Activated naive CD8-positive, alpha-beta T cell treated with anti-CD3 and anti-CD28 coated beads for 36 hours (primary cell): Measurements from ENCODE around the gene XRCC4. TPM values are rescaled to one million over a fixed set of nuclear protein-coding genes. Genes with fewer than 3 reads are reported as not detected.

ENCODE experiments used
- DNase-seq: peaks from one replicate; pipeline ENCODE4 v3.0.0; 2021
- H3K27ac Mint-ChIP-seq: one replicate; pipeline ENCODE4 v1.8.0; 2022; ENCODE audit warnings: mild to moderate bottlenecking, moderate library complexity, mixed read lengths
- H3K27me3 Mint-ChIP-seq: one replicate; pipeline ENCODE4 v1.8.0; 2022; ENCODE audit warnings: mild to moderate bottlenecking, mixed read lengths
- H3K36me3 Mint-ChIP-seq: one replicate; pipeline ENCODE4 v1.8.0; 2021; ENCODE audit warnings: mild to moderate bottlenecking, mixed read lengths
- H3K4me1 Mint-ChIP-seq: one replicate; pipeline ENCODE4 v1.8.0; 2021; ENCODE audit warnings: mixed read lengths
- H3K4me3 Mint-ChIP-seq: one replicate; pipeline ENCODE4 v1.8.0; 2022; ENCODE audit warnings: mild to moderate bottlenecking, moderate library complexity, mixed read lengths
- H3K9me3 Mint-ChIP-seq: one replicate; pipeline ENCODE4 v1.8.0; 2022; ENCODE audit warnings: mixed read lengths
- total RNA-seq, 2 experiments: library from RNA; stranded (reverse); gene quantifications; one replicate each; pipeline ENCODE4 v1.2.3, GENCODE V29; 2021

The XRCC4 gene
- total RNA-seq, 2 experiments from 2014 or later = 11.4 to 12.2 TPM

DNA sequence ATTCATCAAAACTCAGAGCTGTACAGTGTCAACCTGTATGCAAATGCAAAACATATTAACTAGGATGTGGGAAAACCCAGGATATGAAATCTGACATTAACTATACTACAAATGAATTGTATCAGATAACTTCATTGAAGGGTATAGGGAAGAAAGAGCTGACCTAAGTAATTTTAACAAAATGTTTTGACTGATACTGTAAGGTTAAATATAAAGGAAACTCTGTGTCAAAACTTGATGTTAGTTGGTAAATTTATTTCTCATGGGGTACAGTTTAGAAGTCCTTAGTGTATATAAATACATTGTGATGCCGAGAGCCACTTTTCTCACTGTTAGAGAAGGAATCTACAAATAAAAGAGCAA lies 316.1 kb downstream of the XRCC4 start:
- Mint-ChIP-seq H3K27me3 (no peaks in the 10 kb centered on the region), H3K4me3 (no peak overlapping the region), H3K36me3 (no peaks in the 10 kb centered on the region), H3K27ac (no peak overlapping the region), H3K9me3 (no peaks in the 10 kb centered on the region), H3K4me1 (no peaks in the 10 kb centered on the region)
- no peak for DNase-seq

DNA sequence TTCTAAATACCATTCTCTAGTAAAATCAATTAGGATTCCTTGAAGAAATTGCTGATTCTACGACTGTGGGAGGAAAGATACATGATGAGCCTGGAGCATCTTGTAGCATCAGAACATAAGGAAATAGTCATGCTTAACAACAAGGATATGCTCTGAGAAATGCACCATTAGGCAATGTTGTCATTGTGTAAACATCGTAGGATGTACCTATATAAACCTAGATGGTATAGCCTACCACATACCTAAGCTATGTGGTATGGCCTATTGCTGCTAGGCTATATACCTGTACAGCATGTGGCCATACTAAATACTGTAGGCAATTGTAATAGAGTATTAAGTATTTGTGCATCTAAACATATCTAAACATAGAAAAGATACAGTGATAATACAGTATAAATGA lies 316.8 kb downstream of the XRCC4 start:
- Mint-ChIP-seq H3K36me3 (no peaks in the 10 kb centered on the region), H3K4me3 (no peak overlapping the region), H3K27ac (no peak overlapping the region), H3K27me3 (no peaks in the 10 kb centered on the region), H3K4me1 (no peaks in the 10 kb centered on the region), H3K9me3 (no peaks in the 10 kb centered on the region)
- no peak for DNase-seq

DNA sequence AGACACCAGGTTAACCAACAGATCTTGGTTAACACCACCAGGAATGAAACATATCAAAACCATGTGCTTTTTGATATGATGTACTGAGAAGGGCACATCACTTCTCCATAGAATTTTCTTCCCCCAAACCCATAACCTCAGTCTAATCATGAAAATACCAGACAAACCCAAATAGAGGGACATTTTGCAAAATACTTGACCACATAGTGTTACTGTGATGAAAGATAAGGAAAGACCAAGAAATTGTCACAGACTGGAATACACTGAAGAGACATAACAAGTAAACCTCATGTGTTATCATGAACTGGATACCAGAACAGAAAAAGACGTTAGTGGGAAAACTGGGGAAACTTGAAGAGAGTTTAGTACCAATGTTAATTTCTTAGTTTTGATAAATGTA lies 319.3 kb downstream of the XRCC4 start:
- peaks cover 1% of the 10 kb centered on the region for H3K9me3 Mint-ChIP-seq
- H3K36me3 Mint-ChIP-seq = no peaks in the 10 kb centered on the region
- H3K4me1 Mint-ChIP-seq = no peaks in the 10 kb centered on the region
- H3K4me3 Mint-ChIP-seq = no peak overlapping the region
- no peak for DNase-seq
- H3K27ac Mint-ChIP-seq = no peak overlapping the region
- H3K27me3 Mint-ChIP-seq = no peaks in the 10 kb centered on the region

DNA sequence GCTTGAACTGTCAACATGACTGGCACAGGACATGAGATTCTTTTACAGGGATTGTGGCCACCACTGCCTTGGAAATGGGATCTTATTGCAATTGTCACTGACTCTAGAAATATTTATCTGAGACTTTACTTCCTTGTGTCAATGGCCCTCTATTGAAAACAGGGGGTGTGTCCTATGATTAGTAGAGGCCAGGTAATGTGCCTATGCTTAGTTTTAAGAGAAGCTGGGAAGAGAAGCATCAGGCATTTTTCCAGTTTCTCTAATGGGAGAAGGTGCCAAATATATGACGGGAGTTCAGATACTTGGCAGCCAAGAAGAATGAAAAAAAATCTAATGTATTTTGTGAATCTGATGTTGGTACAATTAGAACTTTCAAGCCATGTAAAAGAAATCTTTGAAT lies 320.3 kb downstream of the XRCC4 start:
- no peak overlapping the region for H3K27ac Mint-ChIP-seq
- no peak for DNase-seq

DNA sequence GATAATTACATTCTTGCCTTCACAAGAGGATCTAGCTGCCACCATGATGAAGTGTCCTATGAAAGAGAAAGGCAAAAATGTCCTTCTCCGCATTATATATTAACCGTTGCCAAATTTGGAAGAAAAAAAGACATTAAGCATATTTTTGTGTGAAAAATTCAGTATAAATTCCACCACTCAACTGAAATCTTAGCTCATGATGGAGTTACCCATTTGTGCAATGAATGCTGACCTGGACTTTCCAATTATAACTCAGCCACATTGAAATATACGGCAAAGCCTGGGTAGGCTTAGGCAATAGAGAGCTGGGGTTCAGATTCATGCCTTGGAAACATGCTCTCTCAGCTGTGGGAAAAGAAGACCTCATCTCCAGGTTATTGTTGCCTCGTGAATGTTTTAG lies 322.9 kb downstream of the XRCC4 start:
- Mint-ChIP-seq H3K27me3 (no peaks in the 10 kb centered on the region), H3K27ac (no peak overlapping the region), H3K9me3 (peaks cover 1% of the 10 kb centered on the region), H3K4me3 (no peak overlapping the region), H3K4me1 (no peaks in the 10 kb centered on the region), H3K36me3 (no peaks in the 10 kb centered on the region)
- no peak for DNase-seq

More for the DNA sequence above, 320.3 kb downstream of the XRCC4 start:
- Mint-ChIP-seq H3K4me3 (no peak overlapping the region), H3K4me1 (no peaks in the 10 kb centered on the region), H3K27me3 (no peaks in the 10 kb centered on the region), H3K36me3 (no peaks in the 10 kb centered on the region), H3K9me3 (peaks cover 1% of the 10 kb centered on the region)

- no peaks in the 10 kb centered on the region for H3K36me3 Mint-ChIP-seq
- DNase-seq = no peak
- H3K4me3 Mint-ChIP-seq = no peak overlapping the region
- H3K4me1 Mint-ChIP-seq = no peaks in the 10 kb centered on the region
- no peak overlapping the region for H3K27ac Mint-ChIP-seq
- no peaks in the 10 kb centered on the region for H3K27me3 Mint-ChIP-seq
- H3K9me3 Mint-ChIP-seq = peaks cover 1% of the 10 kb centered on the region
Measured at GRCh38 chr5:83400701-83401100, 323.4 kb downstream of the XRCC4 start.

DNA sequence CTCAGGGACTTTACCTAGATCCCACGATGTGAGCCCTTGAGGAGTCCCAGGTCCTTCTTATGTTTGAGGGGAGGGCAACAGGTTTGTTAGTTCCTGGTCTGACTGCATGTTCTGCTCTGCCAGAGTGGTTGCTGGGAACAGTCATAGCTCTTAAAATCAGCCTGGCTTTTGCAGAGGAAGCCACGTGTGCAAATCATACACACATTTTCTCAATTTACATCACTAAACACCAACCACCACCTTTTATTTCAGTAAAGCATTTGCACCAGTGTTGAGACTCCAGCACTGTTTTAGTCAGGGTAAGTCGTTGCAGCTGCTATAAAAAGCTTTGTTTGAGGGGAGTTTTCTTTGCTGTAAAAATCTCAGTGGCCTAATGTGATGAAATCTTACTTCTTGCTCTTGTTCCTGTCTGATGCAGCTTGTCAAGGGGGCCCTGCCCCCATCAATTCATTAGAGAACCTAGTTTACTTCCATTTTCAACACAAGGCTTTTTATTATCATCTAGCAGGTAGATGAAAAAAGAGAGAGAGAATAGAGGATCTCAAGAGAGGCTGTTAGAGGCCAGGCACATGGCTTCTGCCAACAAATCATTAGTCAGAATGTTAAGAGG lies 323.9 kb downstream of the XRCC4 start:
- Mint-ChIP-seq H3K36me3 (no peaks in the 10 kb centered on the region), H3K27ac (no peak overlapping the region), H3K4me1 (no peaks in the 10 kb centered on the region), H3K9me3 (peaks cover 1% of the 10 kb centered on the region), H3K4me3 (no peak overlapping the region), H3K27me3 (no peaks in the 10 kb centered on the region)
- DNase-seq = no peak

GRCh38 chr5:83401775-83402174 lies 324.4 kb downstream of the XRCC4 start:
- Mint-ChIP-seq H3K27me3 (no peaks in the 10 kb centered on the region), H3K4me3 (no peak overlapping the region), H3K4me1 (no peaks in the 10 kb centered on the region)

More at GRCh38 chr5:83401775-83402174, 324.4 kb downstream of the XRCC4 start:
- DNase-seq = no peak
- no peak overlapping the region for H3K27ac Mint-ChIP-seq
- H3K9me3 Mint-ChIP-seq = peaks cover 1% of the 10 kb centered on the region
- no peaks in the 10 kb centered on the region for H3K36me3 Mint-ChIP-seq

Other genes with a start within 250 kb of the XRCC4 start
- gene TMEM167A, start 153 bp upstream of the XRCC4 start, total RNA-seq = 10 to 100 TPM; 88.1 to 92.3 TPM